Measurements from ENCODE around the gene ADCY5.
A peak's percentile ranks its signal among the peaks of the same experiment; 100 is the strongest.
"Not testable (repeated sequence)": the region's sequence is repeated elsewhere in the genome, so short reads cannot be mapped to it uniquely, and the experiment has no call there.

The ADCY5 gene

GRCh38 chr3:123258811-123259420 lies 190.0 kb downstream of the ADCY5 start:
- H3K9me3 Mint-ChIP-seq, result no peaks in the 10 kb centered on the region
- ATAC-seq (ENCODE audit: low read depth) (peak; percentile 66), DNase-seq (ENCODE audit: low spot score in 2 of 2) (no peak)
- H3K36me3 Mint-ChIP-seq, result peaks cover 14% of the 10 kb centered on the region
- H3K27me3 Mint-ChIP-seq, result no peaks in the 10 kb centered on the region
- no peak overlapping the region for H3K4me3 Mint-ChIP-seq
- H3K27ac Mint-ChIP-seq, result no peak overlapping the region
- H3K4me1 Mint-ChIP-seq, result no peaks in the 10 kb centered on the region

- no peaks in the 10 kb centered on the region for H3K4me1 Mint-ChIP-seq
Observed at GRCh38 chr3:123258359-123258758, 190.5 kb downstream of the ADCY5 start.

GRCh38 chr3:123256256-123256655 lies 192.6 kb downstream of the ADCY5 start:
- Mint-ChIP-seq H3K9me3 (no peaks in the 10 kb centered on the region), H3K36me3 (peaks cover 10% of the 10 kb centered on the region), H3K27me3 (no peaks in the 10 kb centered on the region), H3K4me1 (no peaks in the 10 kb centered on the region), H3K27ac (no peak overlapping the region), H3K4me3 (no peak overlapping the region)
- ATAC-seq (ENCODE audit: low read depth) (no peak), DNase-seq (ENCODE audit: low spot score in 2 of 2) (no peak)

More at GRCh38 chr3:123258359-123258758, 190.5 kb downstream of the ADCY5 start:
- ATAC-seq (ENCODE audit: low read depth) (no peak), DNase-seq (ENCODE audit: low spot score in 2 of 2) (no peak)
- no peak overlapping the region for H3K27ac Mint-ChIP-seq
- H3K27me3 Mint-ChIP-seq, result no peaks in the 10 kb centered on the region
- peaks cover 14% of the 10 kb centered on the region for H3K36me3 Mint-ChIP-seq
- no peak overlapping the region for H3K4me3 Mint-ChIP-seq
- no peaks in the 10 kb centered on the region for H3K9me3 Mint-ChIP-seq

- Mint-ChIP-seq H3K4me1 (no peaks in the 10 kb centered on the region), H3K9me3 (no peaks in the 10 kb centered on the region), H3K27me3 (no peaks in the 10 kb centered on the region), H3K4me3 (no peak overlapping the region), H3K27ac (no peak overlapping the region), H3K36me3 (peaks cover 31% of the 10 kb centered on the region)
- no peak for DNase-seq (ENCODE audit: low spot score in 2 of 2)
- no peak for ATAC-seq (ENCODE audit: low read depth)
Observed at GRCh38 chr3:123246866-123247265, 202.0 kb downstream of the ADCY5 start.

GRCh38 chr3:123244128-123244527 lies 204.8 kb downstream of the ADCY5 start:
- no peaks in the 10 kb centered on the region for H3K4me1 Mint-ChIP-seq
- DNase-seq (ENCODE audit: low spot score in 2 of 2) (no peak), ATAC-seq (ENCODE audit: low read depth) (no peak)
- no peak overlapping the region for H3K27ac Mint-ChIP-seq
- no peaks in the 10 kb centered on the region for H3K9me3 Mint-ChIP-seq
- no peaks in the 10 kb centered on the region for H3K27me3 Mint-ChIP-seq
- peaks cover 37% of the 10 kb centered on the region for H3K36me3 Mint-ChIP-seq
- H3K4me3 Mint-ChIP-seq, result no peak overlapping the region

- Mint-ChIP-seq H3K4me1 (peaks cover 3% of the 10 kb centered on the region), H3K4me3 (no peak overlapping the region), H3K36me3 (peaks cover 33% of the 10 kb centered on the region), H3K27ac (no peak overlapping the region), H3K9me3 (no peaks in the 10 kb centered on the region), H3K27me3 (no peaks in the 10 kb centered on the region)
- ATAC-seq (ENCODE audit: low read depth), result no peak
- DNase-seq (ENCODE audit: low spot score in 2 of 2), result no peak
Observed at GRCh38 chr3:123239756-123240155, 209.1 kb downstream of the ADCY5 start.

GRCh38 chr3:123239186-123239585 lies 209.7 kb downstream of the ADCY5 start:
- not testable (repeated sequence) for H3K27ac Mint-ChIP-seq; H3K4me1 Mint-ChIP-seq; H3K4me3 Mint-ChIP-seq; H3K9me3 Mint-ChIP-seq; ATAC-seq (ENCODE audit: low read depth); H3K27me3 Mint-ChIP-seq; DNase-seq (ENCODE audit: low spot score in 2 of 2)
- peaks cover 31% of the 10 kb centered on the region for H3K36me3 Mint-ChIP-seq

- Mint-ChIP-seq H3K9me3 (no peaks in the 10 kb centered on the region), H3K27ac (no peak overlapping the region), H3K27me3 (no peaks in the 10 kb centered on the region), H3K4me1 (peaks cover 3% of the 10 kb centered on the region), H3K4me3 (no peak overlapping the region), H3K36me3 (peaks cover 28% of the 10 kb centered on the region)
- no peak for DNase-seq (ENCODE audit: low spot score in 2 of 2)
- ATAC-seq (ENCODE audit: low read depth), result no peak
Observed at GRCh38 chr3:123236902-123237301, 212.0 kb downstream of the ADCY5 start.
